H9 (cell line): Measurements from ENCODE around the gene DAAM1. TPM values are rescaled to one million over a fixed set of nuclear protein-coding genes. Genes with fewer than 3 reads are reported as not detected.

Source experiments
- DNase-seq: peaks from one replicate; pipeline ENCODE4 v3.0.0-alpha.2; 2017
- H2AFZ ChIP-seq: one replicate; pipeline ENCODE4 v1.6.1; 2013; ENCODE audit warnings: mild to moderate bottlenecking, low read length, control low read depth, moderate library complexity
- H2AK5ac ChIP-seq: 2 replicates; pipeline ENCODE4 v1.6.1; 2013; ENCODE audit warnings: low read length, control low read depth, mixed read lengths; ENCODE audit not compliant: insufficient read length
- H2BK120ac ChIP-seq: one replicate; pipeline ENCODE4 v1.6.1; 2013; ENCODE audit warnings: low read depth, mild to moderate bottlenecking, low read length, control low read depth, inconsistent platforms; ENCODE audit not compliant: poor library complexity, severe bottlenecking
- H2BK12ac ChIP-seq: 2 replicates; pipeline ENCODE4 v1.6.1; 2013; ENCODE audit warnings: low read length, control low read depth, mixed read lengths, low read depth; ENCODE audit not compliant: insufficient read length
- H2BK15ac ChIP-seq: 2 replicates; pipeline ENCODE4 v1.6.1; 2013; ENCODE audit warnings: low read depth, low read length, control low read depth
- H2BK20ac ChIP-seq: one replicate; pipeline ENCODE4 v1.6.1; 2013; ENCODE audit warnings: low read depth, mild to moderate bottlenecking, low read length, control low read depth, inconsistent platforms; ENCODE audit not compliant: poor library complexity, severe bottlenecking
- H2BK5ac ChIP-seq: 2 replicates; pipeline ENCODE4 v1.6.1; 2013; ENCODE audit warnings: low read length, control low read depth, mixed read lengths; ENCODE audit not compliant: insufficient read length
- H3K14ac ChIP-seq: 2 replicates; pipeline ENCODE4 v1.6.1; 2013; ENCODE audit warnings: low read length, control low read depth; ENCODE audit not compliant: insufficient read depth
- H3K18ac ChIP-seq: 2 replicates; pipeline ENCODE4 v1.6.1; 2013; ENCODE audit warnings: low read depth, mild to moderate bottlenecking, mixed read lengths, low read length, control low read depth; ENCODE audit not compliant: insufficient read length
- H3K23ac ChIP-seq: 2 replicates; pipeline ENCODE4 v1.6.1; 2013; ENCODE audit warnings: low read length, control low read depth, mixed read lengths, low read depth; ENCODE audit not compliant: insufficient read length
- H3K23me2 ChIP-seq: 2 replicates; pipeline ENCODE4 v1.6.1; 2013; ENCODE audit warnings: low read depth, mild to moderate bottlenecking, mixed read lengths, low read length, control low read depth; ENCODE audit not compliant: insufficient read length, poor library complexity, severe bottlenecking
- H3K27ac ChIP-seq: 2 replicates; pipeline ENCODE4 v1.5.1; 2013; ENCODE audit warnings: low read length, control low read depth, mixed read lengths, low read depth; ENCODE audit not compliant: insufficient read length
- H3K27me3 ChIP-seq: 2 replicates; pipeline ENCODE4 v1.6.1; 2013; ENCODE audit warnings: low read length, control low read depth, inconsistent platforms; ENCODE audit not compliant: insufficient read depth
- H3K4ac ChIP-seq: 2 replicates; pipeline ENCODE4 v1.6.1; 2013; ENCODE audit warnings: low read depth, mild to moderate bottlenecking, control low read depth, inconsistent platforms, low read length, moderate library complexity
- H3K4me1 ChIP-seq: 2 replicates; pipeline ENCODE4 v1.6.1; 2013; ENCODE audit warnings: low read length, control low read depth, inconsistent platforms; ENCODE audit not compliant: insufficient read depth
- H3K4me2 ChIP-seq: 2 replicates; pipeline ENCODE4 v1.6.1; 2013; ENCODE audit warnings: low read length, control low read depth, mixed read lengths; ENCODE audit not compliant: insufficient read length, insufficient read depth
- H3K56ac ChIP-seq: 2 replicates; pipeline ENCODE4 v1.6.1; 2013; ENCODE audit warnings: low read depth, mild to moderate bottlenecking, mixed read lengths, low read length, control low read depth; ENCODE audit not compliant: insufficient read length
- H3K79me1 ChIP-seq: 2 replicates; pipeline ENCODE4 v1.6.1; 2013; ENCODE audit warnings: low read depth, mild to moderate bottlenecking, moderate library complexity, low read length, control low read depth, inconsistent platforms; ENCODE audit not compliant: insufficient read depth, poor library complexity, severe bottlenecking
- H3K79me2 ChIP-seq: 2 replicates; pipeline ENCODE4 v1.6.1; 2013; ENCODE audit warnings: low read length, control low read depth, inconsistent platforms; ENCODE audit not compliant: insufficient read depth
- H3K9ac ChIP-seq: 2 replicates; pipeline ENCODE4 v1.6.1; 2013; ENCODE audit warnings: low read length, control low read depth, mixed read lengths; ENCODE audit not compliant: insufficient read length; ENCODE audit errors: extremely low read depth
- H3K9me3 ChIP-seq: one replicate; pipeline ENCODE4 v1.6.1; 2013; ENCODE audit warnings: low read depth, low read length, inconsistent platforms; ENCODE audit not compliant: control insufficient read depth
- H3T11ph ChIP-seq: one replicate; pipeline ENCODE4 v1.6.1; 2013; ENCODE audit warnings: mild to moderate bottlenecking, low read length, control low read depth, inconsistent platforms
- H4K20me1 ChIP-seq: one replicate; pipeline ENCODE4 v1.6.1; 2013; ENCODE audit not compliant: control insufficient read depth, insufficient read length, insufficient read depth
- H4K5ac ChIP-seq: 2 replicates; pipeline ENCODE4 v1.6.1; 2013; ENCODE audit warnings: low read depth, mild to moderate bottlenecking, mixed read lengths, low read length, control low read depth; ENCODE audit not compliant: insufficient read length
- H4K8ac ChIP-seq: replicated peaks from 2 replicates; pipeline ENCODE4 v1.6.1; 2013; ENCODE audit warnings: low read length, control low read depth, mixed read lengths, low read depth; ENCODE audit not compliant: insufficient read length
- H4K91ac ChIP-seq: 2 replicates; pipeline ENCODE4 v1.6.1; 2013; ENCODE audit warnings: low read depth, mild to moderate bottlenecking, moderate library complexity, mixed read lengths, low read length, control low read depth; ENCODE audit not compliant: insufficient read length
- H3K27ac Mint-ChIP-seq, 3 experiments: 2 replicates in 2 of 3; 3 replicates in 1 of 3; pipeline ENCODE4 v1.8.0; 2020 to 2021; ENCODE audit warnings: mixed read lengths in 3 of 3, mild to moderate bottlenecking in 1 of 3, moderate library complexity in 1 of 3
- H3K27me3 Mint-ChIP-seq: 2 replicates; pipeline ENCODE4 v1.8.0; 2021; ENCODE audit warnings: low read depth, mild to moderate bottlenecking, moderate library complexity, mixed read lengths
- H3K36me3 Mint-ChIP-seq, 3 experiments: 2 replicates in 2 of 3; 3 replicates in 1 of 3; pipeline ENCODE4 v1.8.0; 2020 to 2021; ENCODE audit warnings: low read depth in 3 of 3, mixed read lengths in 3 of 3; ENCODE audit not compliant: insufficient read depth in 1 of 3
- H3K4me1 Mint-ChIP-seq, 2 experiments: 2 replicates each; pipeline ENCODE4 v1.8.0; 2020; ENCODE audit warnings: mixed read lengths in 2 of 2
- H3K4me3 Mint-ChIP-seq, 2 experiments: 2 replicates in 1 of 2; 3 replicates in 1 of 2; pipeline ENCODE4 v1.8.0; 2020 to 2021; ENCODE audit warnings: mild to moderate bottlenecking in 2 of 2, mixed read lengths in 2 of 2, moderate library complexity in 1 of 2
- H3K9me3 Mint-ChIP-seq, 2 experiments: 2 replicates in 1 of 2; 3 replicates in 1 of 2; pipeline ENCODE4 v1.8.0; 2020; ENCODE audit warnings: mild to moderate bottlenecking in 2 of 2, mixed read lengths in 2 of 2, moderate library complexity in 1 of 2
- CTCF ChIP-seq: fragments of 200-600 bp; sonication (generic); conservative IDR thresholded peaks from 3 replicates; pipeline ENCODE4 v1.8.0; 2021; ENCODE audit warnings: antibody characterized with exemption, mild to moderate bottlenecking
- WGBS: extraction: QIAGEN DNeasy Blood & Tissue Kit; methylation state at CpG from one replicate; pipeline ENCODE4 v1.1.7; 2013; ENCODE audit warnings: missing lambda C conversion rate, low lambda C conversion rate, mixed read lengths; ENCODE audit not compliant: insufficient read length; ENCODE audit errors: extremely low coverage; 5-methylcytosine and 5-hydroxymethylcytosine counted together
- total RNA-seq: library from RNA; stranded (reverse); gene quantifications from 2 replicates; pipeline ENCODE4 v1.2.1, GENCODE V29; 2021

The DAAM1 gene
- total RNA-seq, 1 experiment from 2014 or later, result 19.5 TPM

DNA sequence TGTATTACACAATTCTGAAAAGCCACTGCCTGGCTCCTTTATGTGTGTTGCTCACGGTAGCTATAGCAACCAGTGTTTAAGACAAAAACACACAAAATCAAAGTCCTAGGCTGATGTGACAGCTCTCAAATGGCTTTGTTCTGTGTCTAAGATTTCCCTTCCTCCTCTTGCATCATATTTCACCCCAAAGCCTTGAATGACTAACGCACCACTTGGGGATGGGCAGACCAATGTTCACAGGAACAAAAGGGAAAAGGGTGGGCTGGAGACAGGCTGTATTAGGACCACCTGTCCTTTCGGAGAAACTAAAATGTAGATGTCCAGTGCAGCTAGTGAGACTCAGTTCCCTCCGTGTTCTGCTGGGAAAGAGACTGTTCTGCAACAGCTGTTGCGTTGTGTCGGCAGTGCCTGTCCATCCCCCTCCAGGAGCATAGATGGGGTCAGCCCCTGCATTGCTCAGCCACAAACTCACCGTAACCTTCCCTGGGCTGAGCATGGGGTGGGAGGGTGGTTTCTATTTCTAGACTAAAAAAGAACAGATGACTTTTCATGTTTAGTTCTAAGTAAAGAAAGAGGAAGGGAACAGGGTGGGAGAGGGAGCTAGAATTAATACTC is 26.8 kb upstream of the DAAM1 start:
- H3K4ac ChIP-seq, result no peak overlapping the region
- no peaks in the 10 kb centered on the region for H3K79me1 ChIP-seq
- H3K9me3 Mint-ChIP-seq, result peaks cover 3 to 5% of the 10 kb centered on the region in 2 experiments; a peak in 2 of 5 replicates
- no peak overlapping the region for H4K5ac ChIP-seq
- no peak overlapping the region for H2BK12ac ChIP-seq
- H3K23me2 ChIP-seq, result no peaks in the 10 kb centered on the region
- H4K91ac ChIP-seq, result no peak overlapping the region
- no peak for TF ChIP-seq CTCF
- H3K4me2 ChIP-seq, result no peak overlapping the region
- 0 out of 7 replicates have a peak, but pooled peaks cover 0 to 3% (median 0%) of the 10 kb centered on the region in 3 experiments for H3K36me3 Mint-ChIP-seq
- WGBS, result no CpG with 5 or more reads among the region's 7 CpGs
- H3K23ac ChIP-seq, result no peak overlapping the region
- H3K4me1 ChIP-seq, result no peaks in the 10 kb centered on the region; the same call in 1 of the 2 replicates
- no peaks in the 10 kb centered on the region for H3K79me2 ChIP-seq
- H3K27ac ChIP-seq, result no peak overlapping the region
- H3K9me3 ChIP-seq, result no peaks in the 10 kb centered on the region
- no peak for DNase-seq
- H3K27me3 Mint-ChIP-seq, result no peaks in the 10 kb centered on the region
- peaks cover 6 to 12% of the 10 kb centered on the region in 2 experiments; a peak in 2 of 4 replicates for H3K4me1 Mint-ChIP-seq
- H2BK20ac ChIP-seq, result no peak overlapping the region
- H2BK120ac ChIP-seq, result no peak overlapping the region
- H2AFZ ChIP-seq, result no peak overlapping the region
- H2AK5ac ChIP-seq, result no peak overlapping the region
- no peaks in the 10 kb centered on the region for H3K27me3 ChIP-seq
- H3K18ac ChIP-seq, result no peak overlapping the region
- no peak overlapping the region for H2BK5ac ChIP-seq
- no peak overlapping the region for H3K27ac Mint-ChIP-seq
- H4K20me1 ChIP-seq, result no peaks in the 10 kb centered on the region
- H3T11ph ChIP-seq, result no peak overlapping the region
- H3K9ac ChIP-seq, result no peak overlapping the region
- 0 out of 2 replicates have a peak overlapping the region, but pooled peaks have one; percentile 8 for H3K14ac ChIP-seq
- H4K8ac ChIP-seq, result no peak overlapping the region
- H3K56ac ChIP-seq, result no peak overlapping the region
- no peak overlapping the region for H3K4me3 Mint-ChIP-seq
- H2BK15ac ChIP-seq, result no peak overlapping the region
